Measurements from ENCODE around the gene CORO6. TPM values are rescaled to one million over a fixed set of nuclear protein-coding genes. Genes with fewer than 3 reads are reported as not detected.

Gene CORO6
- total RNA-seq, 2 experiments from 2014 or later, result 13.9 to 14.2 TPM

DNA sequence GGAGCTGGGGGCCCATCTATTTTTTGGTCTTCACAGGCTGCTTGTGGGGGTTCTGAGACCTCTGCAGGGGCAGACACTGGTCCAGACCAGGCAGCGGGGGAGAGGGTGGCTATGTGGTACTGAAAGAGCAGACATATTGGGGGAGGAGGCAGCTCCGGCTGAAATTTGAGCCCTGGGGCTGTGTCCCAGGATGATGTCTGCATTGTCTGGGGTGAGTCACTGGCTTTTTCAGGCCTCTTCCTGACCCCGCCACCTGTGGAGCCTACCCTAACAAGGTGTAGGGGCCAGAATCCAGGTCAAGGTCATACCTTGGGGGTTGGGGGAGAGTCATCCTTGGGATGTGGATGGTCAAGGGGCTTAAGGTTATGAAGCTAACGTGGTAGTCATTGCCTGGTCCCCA, 2.4 kb downstream of the CORO6 start:
- ATAC-seq (no peak), DNase-seq (no peak)
- H3K27me3 Mint-ChIP-seq, result peaks cover 2% of the 10 kb centered on the region
- H3K36me3 Mint-ChIP-seq (ENCODE audit: low read depth), result peaks cover 1% of the 10 kb centered on the region
- H3K4me3 Mint-ChIP-seq, result no peak overlapping the region
- no peak overlapping the region for H3K27ac Mint-ChIP-seq
- ChIA-PET CTCF (interaction anchor here (1.1 to 2.0 kb wide), 2 partner anchors 141 to 311 kb away, joined by 4 to 5 read pairs; no protein-coding TSS in a partner anchor), POLR2A (no interaction called here)
- no peaks in the 10 kb centered on the region for H3K9me3 Mint-ChIP-seq (ENCODE audit: low read depth)
- intact Hi-C loops (cut with DNase I, micrococcal nuclease), result loop anchor here (5.0 to 10.0 kb wide), 3 partner anchors 72 to 495 kb away; partner anchors contain the start of gene NSRP1 (in 1 of the 2)
- H3K4me1 Mint-ChIP-seq, result peaks cover 56% of the 10 kb centered on the region

DNA sequence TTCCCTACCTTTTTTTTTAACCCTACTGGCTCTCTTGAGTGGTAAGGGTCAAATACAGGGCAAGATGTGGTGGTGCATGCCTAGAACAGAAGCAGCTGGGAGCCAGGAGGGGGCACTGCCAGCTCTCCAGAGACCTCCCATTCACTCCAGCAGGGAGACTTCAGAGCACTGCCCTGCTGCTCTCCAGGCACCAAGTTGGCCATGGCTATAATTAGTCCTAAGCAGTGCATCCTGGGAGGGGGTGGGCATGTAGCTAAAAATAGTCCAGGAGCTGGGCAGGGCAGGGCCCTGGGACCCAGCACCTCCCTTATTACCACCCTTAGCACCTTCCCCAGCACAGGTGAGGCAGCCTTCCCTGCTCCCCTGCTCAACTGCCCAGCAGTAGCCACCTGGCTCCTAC, 3.5 kb downstream of the CORO6 start:
- intact Hi-C loops (cut with DNase I, micrococcal nuclease), result loop anchor here (5.0 to 10.0 kb wide), 3 partner anchors 143 to 894 kb away; partner anchors contain the start of genes NEK8 (in 1 of the 2), PHF12 (in 1 of the 2) and TLCD1 (in 1 of the 2)
- H3K36me3 Mint-ChIP-seq (ENCODE audit: low read depth), result no peaks in the 10 kb centered on the region
- ChIA-PET CTCF (interaction anchor here (1.1 to 3.3 kb wide), 6 partner anchors 11 to 311 kb away, joined by 3 to 31 read pairs (median 14); partner anchors contain the start of gene SSH2), POLR2A (interaction anchor here (1.8 kb wide), 1 partner anchor 311 kb away, joined by 5 read pairs; the partner anchor contains the start of gene SSH2)
- no peak overlapping the region for H3K27ac Mint-ChIP-seq
- ATAC-seq, result no peak
- H3K9me3 Mint-ChIP-seq (ENCODE audit: low read depth), result no peaks in the 10 kb centered on the region
- DNase-seq, result peak; percentile 51
- H3K27me3 Mint-ChIP-seq, result peaks cover 2% of the 10 kb centered on the region
- peaks cover 56% of the 10 kb centered on the region for H3K4me1 Mint-ChIP-seq
- no peak overlapping the region for H3K4me3 Mint-ChIP-seq

DNA sequence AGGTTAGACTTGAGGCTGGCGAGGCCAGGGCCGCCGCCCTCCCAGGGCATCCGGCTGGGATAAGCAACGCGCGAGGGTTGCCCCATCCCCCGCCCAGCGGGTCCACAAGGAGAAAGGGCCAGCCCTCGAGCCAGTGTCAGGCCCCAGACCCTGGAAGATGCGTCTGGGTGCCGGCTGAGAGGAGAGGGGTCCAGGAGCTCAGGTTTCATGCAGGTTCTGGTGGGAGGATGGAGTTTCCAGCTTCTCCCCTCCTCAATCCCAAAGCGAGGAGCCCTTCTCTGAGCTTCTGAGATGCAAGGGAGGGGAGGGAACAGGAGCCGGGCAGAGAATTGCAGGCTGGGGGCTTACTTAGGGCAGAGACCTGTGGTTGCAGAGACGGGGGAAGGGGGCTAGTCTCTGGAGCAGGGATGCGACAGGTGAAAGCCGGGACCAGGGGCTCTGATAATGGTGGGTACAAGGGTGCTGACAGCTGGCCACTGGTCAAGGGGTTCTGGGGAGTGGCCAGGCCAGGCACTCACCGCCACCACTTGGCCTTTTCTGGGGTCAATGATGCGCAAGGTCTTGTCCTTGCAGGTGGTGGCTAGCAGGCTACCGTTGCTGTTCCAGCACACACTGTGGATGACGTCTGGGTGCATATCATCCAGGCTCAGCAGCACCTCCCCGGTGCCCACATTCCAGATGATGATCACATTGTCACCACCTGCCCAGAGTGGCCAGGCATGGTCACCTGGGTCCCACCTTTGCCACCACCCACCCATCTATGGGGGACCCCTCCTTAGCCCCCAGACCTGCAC, 4.2 kb downstream of the CORO6 start:
- H3K4me3 Mint-ChIP-seq, result peak overlapping the region; percentile 75
- H3K4me1 Mint-ChIP-seq, result peaks cover 54% of the 10 kb centered on the region
- H3K9me3 Mint-ChIP-seq (ENCODE audit: low read depth), result no peaks in the 10 kb centered on the region
- DNase-seq, result no peak
- H3K27me3 Mint-ChIP-seq, result peaks cover 2% of the 10 kb centered on the region
- no peak overlapping the region for H3K27ac Mint-ChIP-seq
- peaks cover 2% of the 10 kb centered on the region for H3K36me3 Mint-ChIP-seq (ENCODE audit: low read depth)
- intact Hi-C loops (cut with DNase I, micrococcal nuclease), result loop anchor here (1.0 to 10.0 kb wide), 4 partner anchors 144 to 894 kb away; partner anchors contain the start of genes NEK8 (in 1 of the 2), PHF12 (in 1 of the 2) and TLCD1 (in 1 of the 2)
- ChIA-PET CTCF (interaction anchor here (0.7 to 4.3 kb wide), 35 partner anchors 9 to 380 kb away, joined by 3 to 93 read pairs (median 5); partner anchors contain the start of genes ABHD15, ANKRD13B, SSH2 and TP53I13), POLR2A (interaction anchor here (0.6 to 1.8 kb wide), 4 partner anchors 26 to 337 kb away, joined by 4 to 10 read pairs (median 6); partner anchors contain the start of genes ANKRD13B and SSH2)
- no peak for ATAC-seq

DNA sequence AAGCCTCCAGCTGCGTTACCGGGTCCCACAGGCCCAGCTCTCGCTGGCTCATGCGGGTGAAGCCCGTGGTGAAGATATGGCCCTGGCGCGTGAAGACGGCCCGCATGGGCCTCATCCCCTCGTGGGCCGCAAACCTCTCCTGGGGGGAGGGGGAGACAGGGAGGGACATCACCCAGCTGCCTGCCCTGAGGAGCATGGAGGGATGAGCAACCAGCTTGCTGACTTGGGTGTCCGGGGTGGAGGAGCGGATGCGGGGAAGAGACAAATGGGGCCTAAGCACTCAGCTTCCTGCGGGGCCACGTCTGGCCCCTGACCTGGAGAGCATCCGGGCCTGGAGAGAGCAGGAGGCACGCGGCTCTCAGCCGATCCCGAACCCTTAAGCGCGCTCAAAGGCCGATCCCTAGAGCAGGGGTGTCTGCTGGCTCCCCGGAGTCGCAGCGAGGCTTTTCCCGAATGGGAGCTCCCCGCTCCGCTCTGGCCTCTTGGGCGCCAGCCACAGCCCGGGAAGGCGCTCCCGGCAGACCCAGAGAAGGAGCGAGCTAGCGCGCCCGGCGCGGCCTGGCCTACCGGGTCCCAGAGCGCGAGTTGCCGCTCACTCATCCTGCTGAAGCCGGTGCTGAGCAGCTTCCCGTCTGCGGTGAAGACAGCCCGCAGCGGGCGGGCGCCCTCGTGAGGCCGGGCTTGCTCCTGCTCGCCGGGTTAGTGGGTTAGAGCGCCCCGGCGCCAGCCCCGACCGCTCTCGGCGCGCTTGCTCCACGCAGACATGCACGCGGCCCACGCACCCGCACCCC, 5.0 kb downstream of the CORO6 start:
- CTCF ChIA-PET, result interaction anchor here (0.6 to 4.3 kb wide), 52 partner anchors 10 to 874 kb away, joined by 3 to 93 read pairs (median 4); partner anchors contain the start of genes ABHD15, ANKRD13B, NUFIP2 and SSH2
- peak; percentile 95 for DNase-seq
- Mint-ChIP-seq H3K4me1 (peaks cover 48% of the 10 kb centered on the region), H3K4me3 (peak overlapping the region; percentile 75), H3K27ac (peak overlapping the region; percentile 89), H3K9me3 (ENCODE audit: low read depth) (no peaks in the 10 kb centered on the region), H3K36me3 (ENCODE audit: low read depth) (peaks cover 2% of the 10 kb centered on the region), H3K27me3 (peaks cover 2% of the 10 kb centered on the region)
- peak; percentile 43 for ATAC-seq
- POLR2A ChIA-PET, result interaction anchor here (0.6 to 3.0 kb wide), 13 partner anchors 11 to 338 kb away, joined by 3 to 11 read pairs (median 4); partner anchors contain the start of genes ABHD15, ANKRD13B and SSH2
- intact Hi-C loops (cut with DNase I, micrococcal nuclease), result loop anchor here (1.0 to 10.0 kb wide), 9 partner anchors 49 to 893 kb away; partner anchors contain the start of genes TP53I13 (in 2 of the 2), NEK8 (in 1 of the 2), NUFIP2 (in 1 of the 2) and PHF12 (in 1 of the 2)

DNA sequence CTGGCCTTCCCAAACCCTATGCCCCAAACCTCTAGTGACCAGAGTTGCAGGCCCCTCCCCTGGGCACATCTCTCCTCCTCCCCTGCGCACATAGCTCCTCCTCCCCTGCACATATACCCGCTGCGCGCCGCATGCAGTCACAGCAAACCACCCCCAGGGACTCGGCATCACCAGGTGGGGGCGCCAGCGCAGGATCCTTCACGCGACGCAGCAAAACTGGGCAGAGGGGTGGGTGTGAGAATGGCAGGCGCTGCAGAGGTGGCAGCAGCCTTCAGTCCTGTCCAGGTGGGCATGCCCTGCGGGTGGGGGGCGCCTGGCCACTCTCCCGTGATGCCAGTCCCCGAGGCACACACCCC, 5.6 kb downstream of the CORO6 start:
- peak overlapping the region; percentile 75 for H3K4me3 Mint-ChIP-seq
- H3K9me3 Mint-ChIP-seq (ENCODE audit: low read depth), result no peaks in the 10 kb centered on the region
- CTCF ChIA-PET, result interaction anchor here (0.6 to 4.3 kb wide), 51 partner anchors 8 to 874 kb away, joined by 3 to 93 read pairs (median 5); partner anchors contain the start of genes ABHD15, ANKRD13B, NUFIP2 and SSH2
- peak; percentile 98 for DNase-seq
- intact Hi-C loops (cut with DNase I, micrococcal nuclease), result loop anchor here (1.0 to 10.0 kb wide), 8 partner anchors 48 to 892 kb away; partner anchors contain the start of genes TP53I13 (in 2 of the 2), NEK8 (in 1 of the 2), NUFIP2 (in 1 of the 2) and PHF12 (in 1 of the 2)
- H3K27me3 Mint-ChIP-seq, result peaks cover 2% of the 10 kb centered on the region
- H3K36me3 Mint-ChIP-seq (ENCODE audit: low read depth), result peaks cover 2% of the 10 kb centered on the region
- POLR2A ChIA-PET, result interaction anchor here (0.7 to 3.0 kb wide), 10 partner anchors 12 to 313 kb away, joined by 3 to 11 read pairs (median 3); partner anchors contain the start of genes ABHD15, ANKRD13B and SSH2
- peaks cover 47% of the 10 kb centered on the region for H3K4me1 Mint-ChIP-seq
- H3K27ac Mint-ChIP-seq, result peak overlapping the region; percentile 89
- peak; percentile 82 for ATAC-seq

DNA sequence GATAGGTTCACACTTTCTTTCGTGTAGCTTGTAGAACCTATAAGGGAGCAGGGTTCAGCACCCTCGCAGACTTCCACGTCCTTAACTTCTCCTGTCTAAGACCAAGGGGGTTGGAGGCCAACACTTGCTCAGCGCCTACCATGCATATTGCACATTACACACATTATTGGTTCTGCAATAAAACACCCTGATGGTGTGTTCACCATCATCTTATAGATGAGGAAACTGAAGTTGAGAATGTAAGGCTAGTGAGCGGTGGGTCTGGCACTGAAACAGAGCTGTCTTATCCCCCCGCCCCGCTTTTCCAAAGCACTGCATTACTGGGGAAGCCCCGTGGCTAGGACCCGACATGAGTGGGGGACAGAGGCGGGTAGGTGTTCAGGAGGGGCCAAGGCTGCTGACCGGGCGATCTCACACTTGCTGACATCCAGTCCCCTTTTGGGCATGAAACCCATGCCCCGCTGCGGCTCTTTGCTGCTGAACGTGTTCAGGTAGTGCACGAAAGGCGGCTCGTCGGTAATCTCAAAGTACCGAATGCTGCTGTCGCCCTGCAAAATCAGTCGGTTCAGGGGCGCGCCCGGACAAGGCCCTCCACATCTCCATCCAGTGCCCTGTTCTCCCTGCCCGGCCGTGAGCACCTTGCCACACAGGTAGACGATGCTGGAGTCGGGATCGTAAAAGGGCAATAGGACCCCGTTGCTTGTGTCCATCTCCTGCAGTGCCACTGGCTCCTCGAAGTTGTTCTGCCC, 6.2 kb downstream of the CORO6 start:
- ATAC-seq (no peak), DNase-seq (peak; percentile 46)
- POLR2A ChIA-PET, result interaction anchor here (0.6 to 3.0 kb wide), 10 partner anchors 9 to 352 kb away, joined by 3 to 11 read pairs (median 3); partner anchors contain the start of genes ABHD15, ANKRD13B and SSH2
- no peaks in the 10 kb centered on the region for H3K9me3 Mint-ChIP-seq (ENCODE audit: low read depth)
- intact Hi-C loops (cut with DNase I, micrococcal nuclease), result loop anchor here (1.0 to 10.0 kb wide), 8 partner anchors 48 to 892 kb away; partner anchors contain the start of genes TP53I13 (in 2 of the 2), NEK8 (in 1 of the 2), NUFIP2 (in 1 of the 2) and PHF12 (in 1 of the 2)
- peaks cover 2% of the 10 kb centered on the region for H3K36me3 Mint-ChIP-seq (ENCODE audit: low read depth)
- peak overlapping the region; percentile 19 for H3K27ac Mint-ChIP-seq
- H3K4me1 Mint-ChIP-seq, result peaks cover 45% of the 10 kb centered on the region
- H3K27me3 Mint-ChIP-seq, result peaks cover 2% of the 10 kb centered on the region
- H3K4me3 Mint-ChIP-seq, result peak overlapping the region; percentile 75
- CTCF ChIA-PET, result interaction anchor here (0.6 to 4.3 kb wide), 41 partner anchors 9 to 663 kb away, joined by 3 to 93 read pairs (median 5); partner anchors contain the start of genes ABHD15, ANKRD13B, SSH2 and TP53I13

DNA sequence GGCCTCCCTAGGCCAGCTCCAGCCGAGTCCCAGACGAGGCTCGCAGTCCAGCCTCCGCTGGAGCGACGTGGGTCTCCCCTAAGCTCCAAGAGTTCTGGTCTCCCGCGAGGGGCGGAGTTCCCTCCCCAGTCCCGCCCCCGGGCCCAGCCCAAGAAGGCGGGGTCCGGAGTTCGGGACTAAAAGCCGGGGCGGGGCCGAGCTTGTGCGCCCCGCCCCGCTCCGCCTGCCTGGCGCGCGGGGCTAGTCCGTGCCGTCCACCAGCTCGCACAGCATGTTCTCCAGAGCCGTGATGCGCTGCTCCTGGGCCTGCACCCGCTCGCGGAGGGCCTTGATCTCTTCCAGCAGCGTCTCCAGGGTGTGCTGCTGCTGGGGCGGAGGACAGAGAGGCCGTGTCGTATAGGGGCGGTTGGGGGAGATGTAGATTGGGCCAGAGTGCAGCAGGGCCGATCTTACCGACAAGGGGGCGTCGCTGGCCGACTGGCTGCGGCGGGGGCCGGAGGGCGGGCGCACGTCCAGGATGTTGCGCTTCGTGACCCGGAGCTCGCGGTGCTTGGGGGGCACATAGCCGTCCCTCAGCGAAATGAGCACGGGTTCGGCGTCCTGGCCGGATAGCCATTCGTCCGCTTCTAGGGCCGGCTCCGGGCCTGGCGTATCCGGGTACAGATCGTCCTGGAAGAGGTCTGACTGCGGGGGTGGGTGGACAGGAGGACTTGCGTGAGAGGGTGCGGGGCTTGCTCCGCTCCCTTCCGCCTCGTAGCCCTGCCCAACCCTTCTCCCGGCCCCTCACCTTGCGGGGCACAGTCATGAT, 7.0 kb downstream of the CORO6 start:
- H3K9me3 Mint-ChIP-seq (ENCODE audit: low read depth), result no peaks in the 10 kb centered on the region
- CTCF ChIA-PET, result interaction anchor here (0.6 to 4.3 kb wide), 19 partner anchors 9 to 316 kb away, joined by 3 to 93 read pairs (median 6); partner anchors contain the start of genes ABHD15, ANKRD13B, SSH2 and TP53I13

DNA sequence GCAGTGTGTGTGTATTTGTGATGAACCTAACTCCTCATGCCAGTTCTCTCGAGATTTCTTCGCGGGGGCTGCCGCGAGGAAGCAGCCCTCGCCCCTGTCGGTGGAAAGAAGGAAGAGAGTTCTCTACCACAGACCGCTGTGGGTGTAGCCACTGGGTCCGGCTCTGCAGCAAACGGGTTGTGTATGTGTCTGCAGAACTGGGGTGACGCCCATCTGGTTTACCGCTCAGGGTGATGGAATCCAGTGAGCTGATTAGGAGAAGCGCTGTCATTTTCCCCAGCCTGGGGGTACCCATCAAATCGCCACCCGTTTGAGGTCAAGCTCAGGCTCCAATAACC, 7.7 kb downstream of the CORO6 start:
- ChIA-PET POLR2A (interaction anchor here (0.6 to 3.0 kb wide), 5 partner anchors 10 to 145 kb away, joined by 3 to 11 read pairs (median 5); partner anchors contain the start of gene ABHD15), CTCF (interaction anchor here (0.6 to 4.3 kb wide), 11 partner anchors 10 to 317 kb away, joined by 3 to 93 read pairs (median 4); partner anchors contain the start of genes ABHD15, ANKRD13B and TP53I13)
- intact Hi-C loops (cut with DNase I, micrococcal nuclease), result loop anchor here (1.0 to 10.0 kb wide), 6 partner anchors 9 to 890 kb away; partner anchors contain the start of genes GIT1 (in 2 of the 2), NEK8 (in 1 of the 2), PHF12 (in 1 of the 2) and TAOK1 (in 1 of the 2)
- peaks cover 2% of the 10 kb centered on the region for H3K27me3 Mint-ChIP-seq
- H3K27ac Mint-ChIP-seq, result peak overlapping the region; percentile 55
- H3K9me3 Mint-ChIP-seq (ENCODE audit: low read depth), result no peaks in the 10 kb centered on the region
- ATAC-seq, result no peak
- peak; percentile 74 for DNase-seq
- peak overlapping the region; percentile 75 for H3K4me3 Mint-ChIP-seq
- peaks cover 41% of the 10 kb centered on the region for H3K4me1 Mint-ChIP-seq
- peaks cover 2% of the 10 kb centered on the region for H3K36me3 Mint-ChIP-seq (ENCODE audit: low read depth)

More for the DNA sequence above, 7.0 kb downstream of the CORO6 start:
- Mint-ChIP-seq H3K4me3 (peak overlapping the region; percentile 75), H3K27ac (peak overlapping the region; percentile 63), H3K36me3 (ENCODE audit: low read depth) (peaks cover 2% of the 10 kb centered on the region), H3K4me1 (peaks cover 41% of the 10 kb centered on the region), H3K27me3 (peaks cover 2% of the 10 kb centered on the region)
- ATAC-seq (peak; percentile 51), DNase-seq (peak; percentile 92)
- intact Hi-C loops (cut with DNase I, micrococcal nuclease), result loop anchor here (1.0 to 10.0 kb wide), 8 partner anchors 9 to 891 kb away; partner anchors contain the start of genes GIT1 (in 2 of the 2), NEK8 (in 1 of the 2), NUFIP2 (in 1 of the 2) and PHF12 (in 1 of the 2)
- POLR2A ChIA-PET, result interaction anchor here (0.6 to 3.0 kb wide), 6 partner anchors 10 to 351 kb away, joined by 3 to 11 read pairs (median 4); partner anchors contain the start of genes ABHD15 and SSH2

All from activated CD4-positive, alpha-beta T cell treated with anti-CD3 and anti-CD28 coated beads for 36 hours (primary cell).